GM12878 (cell line): ENCODE measurements around the gene TAS2R60. TPM values are rescaled to one million over a fixed set of nuclear protein-coding genes. Genes with fewer than 3 reads are reported as not detected.

Experiments
- ATAC-seq: fragments of 200-7000 bp; cut with Tn5 transposase; 3 replicates; pipeline ENCODE4 v1.9.1; 2020; ENCODE audit warnings: mild to moderate bottlenecking, moderate library complexity
- BruUV-seq: library from RNA; stranded (reverse); fragments of 400-500 nt; replicated peaks from 2 replicates; lab custom pipeline; 2021; lab: Mats Ljungman, UMichigan
- CTCF ChIA-PET: fragments of 300-600 bp; sonication (Branson Sonifier 250); formaldehyde crosslinking; extraction: SDS; loops from one replicate; lab custom pipeline; 2021; ENCODE audit warnings: inconsistent platforms; lab: Yijun Ruan, JAX
- POLR2A ChIA-PET: fragments of 350-600 bp; formaldehyde crosslinking; extraction: SDS; loops from one replicate; lab custom pipeline; 2021; ENCODE audit warnings: inconsistent platforms; lab: Charles Lee
- RAD21 ChIA-PET: fragments of 300-600 bp; sonication (Branson Sonifier 250); formaldehyde crosslinking; loops from one replicate; lab custom pipeline; 2023; ENCODE audit warnings: antibody characterized with exemption; ENCODE audit not compliant: unreplicated experiment; lab: Charles Lee
- SMC1A ChIA-PET: fragments of 300-600 bp; sonication (Branson Sonifier 250); formaldehyde crosslinking; loops from one replicate; lab custom pipeline; 2023; ENCODE audit not compliant: unreplicated experiment, uncharacterized antibody; lab: Charles Lee
- DNase-seq: peaks from one replicate; pipeline ENCODE4 v3.0.0-alpha.2; 2011; ENCODE audit warnings: low read depth, low spot score
- FAIRE-seq: peaks from 3 replicates; lab custom pipeline; 2011; peaks lifted over from hg19 to GRCh38; lab: Jason Lieb, UNC
- H2AFZ ChIP-seq: 2 replicates; pipeline ENCODE4 v1.6.0; 2011; ENCODE audit warnings: low read depth, low read length, control low read depth; ENCODE audit not compliant: control insufficient read depth
- H3K27ac ChIP-seq: 2 replicates; pipeline ENCODE4 v1.5.1; 2011; ENCODE audit warnings: control low read depth; ENCODE audit not compliant: control insufficient read depth, insufficient read depth
- H3K27me3 ChIP-seq, 2 experiments: replicated peaks in 1 of 2; 2 replicates each; pipeline versions ENCODE4 v1.6.0 to v1.6.1; 2011; ENCODE audit warnings: low read length in 1 of 2; ENCODE audit not compliant: control insufficient read depth in 2 of 2, insufficient read depth in 2 of 2
- H3K36me3 ChIP-seq, 2 experiments: 2 replicates each; pipeline ENCODE4 v1.5.1; 2011; ENCODE audit warnings: low read length in 1 of 2; ENCODE audit not compliant: control insufficient read depth in 2 of 2, insufficient read depth in 2 of 2
- H3K4me1 ChIP-seq: 2 replicates; pipeline ENCODE4 v1.6.1; 2011; ENCODE audit warnings: mild to moderate bottlenecking, low read length, moderate library complexity, mixed read lengths; ENCODE audit not compliant: control insufficient read depth, insufficient read depth
- H3K4me2 ChIP-seq: 2 replicates; pipeline ENCODE4 v1.6.0; 2011; ENCODE audit warnings: control low read depth; ENCODE audit not compliant: control insufficient read depth, insufficient read depth
- H3K4me3 ChIP-seq: fragments of 200-600 bp; sonication (generic); 2 replicates; pipeline ENCODE4 v1.5.1; 2016
- H3K79me2 ChIP-seq: 2 replicates; pipeline ENCODE4 v1.6.0; 2011; ENCODE audit warnings: low read length; ENCODE audit not compliant: control insufficient read depth, insufficient read depth
- H3K9ac ChIP-seq: 2 replicates; pipeline ENCODE4 v1.8.0; 2011; ENCODE audit warnings: low read length, control low read depth, mixed read lengths; ENCODE audit not compliant: control insufficient read depth, insufficient read depth
- H3K9me3 ChIP-seq: replicated peaks from 3 replicates; pipeline ENCODE4 v1.5.1; 2011; ENCODE audit warnings: mild to moderate bottlenecking, low read length; ENCODE audit not compliant: control insufficient read depth, insufficient read depth
- H4K20me1 ChIP-seq: 2 replicates; pipeline ENCODE4 v1.6.0; 2011; ENCODE audit not compliant: control insufficient read depth, insufficient read depth
- CREB1 ChIP-seq: IDR thresholded peaks from 2 replicates; pipeline ENCODE4 v1.6.1; 2012; ENCODE audit warnings: low read depth, mild to moderate bottlenecking, inconsistent platforms
- NR2C2 ChIP-seq: IDR thresholded peaks from 2 replicates; pipeline ENCODE4 v1.6.1; 2011; ENCODE audit warnings: borderline replicate concordance, low read depth; ENCODE audit not compliant: control insufficient read depth, insufficient read length
- NR2F1 ChIP-seq: fragments of 450-650 bp; conservative IDR thresholded peaks from 2 replicates; pipeline ENCODE4 v1.6.1; 2017; ENCODE audit warnings: mild to moderate bottlenecking
- RCOR1 ChIP-seq: conservative IDR thresholded peaks from 2 replicates; pipeline ENCODE4 v1.6.1; 2012; ENCODE audit warnings: low read depth, low read length, improper control_type of control experiment
- ZNF217 ChIP-seq: fragments of 450-650 bp; IDR thresholded peaks from 2 replicates; pipeline ENCODE4 v1.6.1; 2017; ENCODE audit warnings: antibody characterized with exemption, mild to moderate bottlenecking
- WGBS: methylation state at CpG from one replicate; pipeline ENCODE4 v1.1.6; 2016; ENCODE audit warnings: low lambda C conversion rate; ENCODE audit not compliant: insufficient replicate concordance, insufficient coverage; ENCODE audit errors: missing lambda C conversion rate; 5-methylcytosine and 5-hydroxymethylcytosine counted together
- in situ Hi-C: fragments of 300-500 bp; cut with MboI; formaldehyde crosslinking; loops from 9 replicates; pipeline ENCODE4 v1.14.3; 2018; ENCODE audit warnings: mixed read lengths
- intact Hi-C: fragments of 100-400 bp; cut with micrococcal nuclease; formaldehyde crosslinking; loops from one replicate; pipeline ENCODE4 v1.14.2; 2022; ENCODE audit not compliant: unreplicated experiment
- polyA plus RNA-seq, 11 experiments: library from polyadenylated mRNA; depleted of rRNA in 4 of 11; unstranded in 6 of 11; stranded (reverse) in 5 of 11; fragments of >200 nt; fragmentation: Nextera tagmentation in 4 of 11; fragmentation: Illumina TruSeq in 1 of 11; extraction: Ambion mirVana in 4 of 11; extraction: Trizol in 1 of 11; gene quantifications; 1 replicate in 1 of 11; 2 replicates in 10 of 11; pipeline versions ENCODE4 v1.2.1 to v1.2.3, GENCODE V29; 2011 to 2016; ENCODE audit warnings: inconsistent platforms in 2 of 11, missing spikeins in 2 of 11, low read depth in 1 of 11
- total RNA-seq, 4 experiments: library from RNA; depleted of rRNA in 3 of 4; stranded (reverse); fragments of >200 nt in 3 of 4; fragmentation: Illumina TruSeq in 1 of 4; extraction: Trizol in 1 of 4; gene quantifications; 2 replicates each; pipeline versions ENCODE4 v1.2.1 to v1.2.3, GENCODE V29; 2013 to 2021

The TAS2R60 gene
- total and polyA plus RNA-seq, 10 of the 15 experiments (the other 5 are each of a cell fraction or from before 2014, with no cell fraction given): not detected

- CTCF ChIA-PET: interaction anchor here (0.9 kb wide), 1 partner anchor 30 kb away, joined by 5 read pairs; no protein-coding TSS in a partner anchor
- FAIRE-seq: no peak
These were observed 32.7 kb upstream of the TAS2R60 start for GRCh38 chr7:143410521-143411004.

GRCh38 chr7:143411976-143412708 lies 31.1 kb upstream of the TAS2R60 start:
- no peak overlapping the region for H2AFZ ChIP-seq
- intact Hi-C loops (loop anchor here (10.0 kb wide), 1 partner anchor 407 kb away; no protein-coding TSS in a partner anchor), in situ Hi-C loops (loop anchor here (10.0 kb wide), 1 partner anchor 397 kb away; no protein-coding TSS in a partner anchor)
- TF ChIP-seq CREB1: no peak
- TF ChIP-seq NR2C2: no peak
- H3K79me2 ChIP-seq: no peaks in the 10 kb centered on the region
- ATAC-seq (no peak), DNase-seq (no peak), FAIRE-seq (no peak)
- peaks cover 3% of the 10 kb centered on the region for H3K4me1 ChIP-seq
- ChIA-PET RAD21 (no interaction called here), SMC1A (no interaction called here), POLR2A (no interaction called here), CTCF (no interaction called here)
- no peaks in the 10 kb centered on the region for H4K20me1 ChIP-seq
- no peak overlapping the region for H3K27ac ChIP-seq
- no peak overlapping the region for H3K4me3 ChIP-seq
- no peak overlapping the region for H3K4me2 ChIP-seq
- no peaks in the 10 kb centered on the region for H3K9me3 ChIP-seq
- no peak overlapping the region for H3K9ac ChIP-seq
- no TSS peak for BruUV-seq
- WGBS: 23% methylated on average over 5 of the region's 5 CpGs
- no peaks in the 10 kb centered on the region for H3K36me3 ChIP-seq
- H3K27me3 ChIP-seq: no peaks in the 10 kb centered on the region

More at GRCh38 chr7:143410521-143411004, 32.7 kb upstream of the TAS2R60 start:
- H3K9me3 ChIP-seq: no peaks in the 10 kb centered on the region
- SMC1A ChIA-PET: no interaction called here
- RAD21 ChIA-PET: no interaction called here
- no peak overlapping the region for H3K9ac ChIP-seq
- in situ Hi-C loops: loop anchor here (10.0 kb wide), 1 partner anchor 396 kb away; no protein-coding TSS in a partner anchor
- H3K4me3 ChIP-seq: no peak overlapping the region
- H4K20me1 ChIP-seq: no peaks in the 10 kb centered on the region
- BruUV-seq: no TSS peak
- 0 out of 4 replicates have a peak, but pooled peaks cover 0 to 4% of the 10 kb centered on the region in 2 experiments for H3K27me3 ChIP-seq
- 7% methylated on average over 6 of the region's 6 CpGs for WGBS
- H3K79me2 ChIP-seq: no peaks in the 10 kb centered on the region
- no peak overlapping the region for H3K27ac ChIP-seq
- no peak overlapping the region for H3K4me2 ChIP-seq
- intact Hi-C loops: loop anchor here (10.0 kb wide), 1 partner anchor 406 kb away; no protein-coding TSS in a partner anchor
- no peak for TF ChIP-seq RCOR1
- no peak for TF ChIP-seq NR2F1
- TF ChIP-seq ZNF217: no peak
- TF ChIP-seq, all 136 proteins: peak for 0
- POLR2A ChIA-PET: no interaction called here
- Histone ChIP-seq H3K36me3 (no peaks in the 10 kb centered on the region), H2AFZ (no peak overlapping the region), H3K4me1 (peaks cover 3% of the 10 kb centered on the region)
- ATAC-seq (no peak), DNase-seq (no peak)
